Activated CD8-positive, alpha-beta memory T cell treated with anti-CD3 and anti-CD28 coated beads, Interleukin-2, amount 10 ng/mL, durations not matched to agents 7 days and 5 days (primary cell): ENCODE data around the gene FKBP2. TPM values are rescaled to one million over a fixed set of nuclear protein-coding genes. Genes with fewer than 3 reads are reported as not detected.

Experiments
- ATAC-seq: fragments of 150-1000 bp; cut with Tn5 transposase; one replicate; pipeline ENCODE4 v1.10.0; 2021; ENCODE audit warnings: moderate library complexity
- CTCF ChIA-PET: fragments of 350-600 bp; sonication (Branson Sonifier 250); formaldehyde crosslinking; loops from one replicate; lab custom pipeline; 2021; ENCODE audit warnings: antibody characterized with exemption; lab: Charles Lee
- DNase-seq: peaks from one replicate; pipeline ENCODE4 v3.0.0-alpha.2; 2020
- H3K27ac Mint-ChIP-seq: one replicate; pipeline ENCODE4 v1.8.0; 2021; ENCODE audit warnings: mild to moderate bottlenecking, mixed read lengths
- H3K27me3 Mint-ChIP-seq: one replicate; pipeline ENCODE4 v1.8.0; 2021; ENCODE audit warnings: mixed read lengths
- H3K36me3 Mint-ChIP-seq: one replicate; pipeline ENCODE4 v1.8.0; 2021; ENCODE audit warnings: mild to moderate bottlenecking, mixed read lengths
- H3K4me1 Mint-ChIP-seq: one replicate; pipeline ENCODE4 v1.8.0; 2021; ENCODE audit warnings: mixed read lengths
- H3K4me3 Mint-ChIP-seq: one replicate; pipeline ENCODE4 v1.8.0; 2021; ENCODE audit warnings: mild to moderate bottlenecking, moderate library complexity, mixed read lengths
- H3K9me3 Mint-ChIP-seq: one replicate; pipeline ENCODE4 v1.8.0; 2022; ENCODE audit warnings: low read depth, mixed read lengths
- total RNA-seq, 2 experiments: library from RNA; stranded (reverse); gene quantifications; one replicate each; pipeline ENCODE4 v1.2.3, GENCODE V29; 2021

Gene FKBP2
- total RNA-seq, 2 experiments from 2014 or later = 23.4 to 23.9 TPM

DNA sequence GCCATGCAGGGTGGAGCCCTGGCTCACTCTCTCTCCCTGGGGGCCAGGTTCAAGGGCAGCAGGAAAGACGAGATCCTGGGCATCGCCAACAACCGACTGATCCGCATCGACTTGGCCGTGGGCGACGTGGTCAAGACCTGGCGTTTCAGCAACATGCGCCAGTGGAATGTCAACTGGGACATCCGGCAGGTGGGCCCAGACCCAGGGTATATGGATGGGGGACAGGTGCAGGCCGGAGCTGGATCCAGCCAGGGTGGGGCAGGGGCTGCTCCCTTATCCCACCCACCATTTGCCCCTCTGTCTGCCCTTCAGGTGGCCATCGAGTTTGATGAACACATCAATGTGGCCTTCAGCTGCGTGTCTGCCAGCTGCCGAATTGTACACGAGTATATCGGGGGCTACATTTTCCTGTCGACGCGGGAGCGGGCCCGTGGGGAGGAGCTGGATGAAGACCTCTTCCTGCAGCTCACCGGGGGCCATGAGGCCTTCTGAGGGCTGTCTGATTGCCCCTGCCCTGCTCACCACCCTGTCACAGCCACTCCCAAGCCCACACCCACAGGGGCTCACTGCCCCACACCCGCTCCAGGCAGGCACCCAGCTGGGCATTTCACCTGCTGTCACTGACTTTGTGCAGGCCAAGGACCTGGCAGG is 17.8 kb upstream of the FKBP2 start:
- no peak for DNase-seq
- no peaks in the 10 kb centered on the region for H3K27me3 Mint-ChIP-seq
- H3K4me3 Mint-ChIP-seq = no peak overlapping the region
- no peak for ATAC-seq
- no peaks in the 10 kb centered on the region for H3K9me3 Mint-ChIP-seq
- H3K4me1 Mint-ChIP-seq = peaks cover 22% of the 10 kb centered on the region
- CTCF ChIA-PET = interaction anchor here (0.7 to 1.8 kb wide), 5 partner anchors 17 to 81 kb away, joined by 3 to 7 read pairs (median 3); partner anchors contain the start of genes CATSPERZ, FERMT3 and PLCB3
- peaks cover 12% of the 10 kb centered on the region for H3K36me3 Mint-ChIP-seq
- H3K27ac Mint-ChIP-seq = no peak overlapping the region

DNA sequence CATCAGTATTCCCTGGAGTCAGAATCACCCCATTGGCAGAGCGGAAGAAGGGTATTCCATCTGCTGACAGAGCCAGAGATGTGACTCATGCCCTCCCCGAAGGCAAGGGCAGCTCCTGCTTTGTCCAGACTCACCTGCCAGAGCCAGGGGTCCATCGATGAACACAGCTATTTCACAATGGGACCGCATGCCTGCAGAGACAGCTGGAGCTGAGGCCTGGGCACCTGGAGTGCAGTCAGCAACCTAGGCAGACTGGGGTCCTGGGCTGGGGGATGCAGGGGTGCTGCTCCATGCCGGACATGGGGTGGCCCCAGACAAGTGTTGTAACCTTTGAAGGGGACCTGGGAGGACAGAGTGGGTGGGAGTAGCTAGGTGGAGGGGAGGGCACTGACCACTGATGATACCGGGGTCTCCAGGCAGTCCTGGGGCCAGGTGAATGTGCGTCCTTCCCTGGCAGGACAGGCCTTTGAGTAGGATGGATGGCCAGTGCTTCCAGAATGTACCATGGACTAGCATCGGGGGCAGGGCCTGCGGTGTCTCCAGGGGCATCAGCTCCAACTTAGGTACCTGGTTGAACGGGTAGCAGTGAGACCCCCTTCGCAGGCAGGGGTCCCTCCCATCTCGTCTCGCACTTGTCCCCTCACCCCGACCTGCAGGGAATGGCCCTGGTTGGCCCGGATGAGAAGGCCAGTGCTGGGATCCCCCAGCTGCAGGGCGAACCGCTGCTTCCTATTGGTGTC is 16.6 kb upstream of the FKBP2 start:
- Mint-ChIP-seq H3K4me3 (peak overlapping the region; percentile 87), H3K27ac (peak overlapping the region; percentile 90), H3K27me3 (no peaks in the 10 kb centered on the region), H3K4me1 (peaks cover 29% of the 10 kb centered on the region), H3K36me3 (peaks cover 9% of the 10 kb centered on the region), H3K9me3 (no peaks in the 10 kb centered on the region)
- CTCF ChIA-PET = interaction anchor here (1.2 to 3.4 kb wide), 5 partner anchors 16 to 80 kb away, joined by 3 to 36 read pairs (median 7); partner anchors contain the start of genes FERMT3 and PLCB3
- DNase-seq = no peak
- ATAC-seq = no peak

DNA sequence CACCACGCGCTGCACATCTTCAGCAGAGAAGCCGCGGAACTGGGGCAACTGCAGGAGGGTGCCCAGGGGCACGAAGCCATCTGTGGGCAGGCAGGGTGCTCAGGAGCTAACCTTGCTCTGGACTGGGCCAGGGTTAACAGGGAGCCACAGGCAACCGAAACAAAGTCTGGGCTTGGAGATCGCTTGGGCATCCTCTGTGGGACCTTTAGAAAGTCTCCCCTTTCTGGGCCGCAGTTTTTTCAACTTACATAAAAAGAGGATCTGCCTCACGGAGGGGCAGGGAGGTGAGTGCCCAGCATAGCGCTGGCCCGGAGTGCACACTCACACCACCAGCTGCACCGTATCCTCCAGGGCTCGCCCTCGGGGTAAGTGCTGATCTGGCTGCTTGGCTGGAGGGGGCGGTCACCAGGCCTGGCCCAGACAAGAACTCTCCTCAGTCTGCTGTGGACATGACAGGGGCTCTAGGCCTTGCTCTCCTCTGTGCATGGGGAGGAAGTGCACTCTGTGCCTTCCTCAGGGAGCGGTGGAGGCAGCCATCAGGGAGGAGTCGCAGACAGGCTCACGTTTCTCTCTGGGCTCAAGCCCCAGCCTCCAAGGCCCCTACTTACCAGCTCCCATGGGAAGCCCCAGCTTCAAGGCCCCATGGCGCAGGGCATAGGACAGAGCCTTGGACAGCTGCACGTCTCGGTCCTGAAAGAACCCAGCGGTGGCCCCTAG is 15.8 kb upstream of the FKBP2 start:
- peaks cover 35% of the 10 kb centered on the region for H3K4me1 Mint-ChIP-seq
- DNase-seq (no peak), ATAC-seq (no peak)
- no peaks in the 10 kb centered on the region for H3K9me3 Mint-ChIP-seq
- H3K27ac Mint-ChIP-seq = peak overlapping the region; percentile 90
- peaks cover 8% of the 10 kb centered on the region for H3K36me3 Mint-ChIP-seq
- CTCF ChIA-PET = interaction anchor here (1.5 to 3.4 kb wide), 5 partner anchors 17 to 78 kb away, joined by 8 to 36 read pairs (median 16); partner anchors contain the start of genes ESRRA, FERMT3 and PPP1R14B
- peak overlapping the region; percentile 87 for H3K4me3 Mint-ChIP-seq
- no peaks in the 10 kb centered on the region for H3K27me3 Mint-ChIP-seq

DNA sequence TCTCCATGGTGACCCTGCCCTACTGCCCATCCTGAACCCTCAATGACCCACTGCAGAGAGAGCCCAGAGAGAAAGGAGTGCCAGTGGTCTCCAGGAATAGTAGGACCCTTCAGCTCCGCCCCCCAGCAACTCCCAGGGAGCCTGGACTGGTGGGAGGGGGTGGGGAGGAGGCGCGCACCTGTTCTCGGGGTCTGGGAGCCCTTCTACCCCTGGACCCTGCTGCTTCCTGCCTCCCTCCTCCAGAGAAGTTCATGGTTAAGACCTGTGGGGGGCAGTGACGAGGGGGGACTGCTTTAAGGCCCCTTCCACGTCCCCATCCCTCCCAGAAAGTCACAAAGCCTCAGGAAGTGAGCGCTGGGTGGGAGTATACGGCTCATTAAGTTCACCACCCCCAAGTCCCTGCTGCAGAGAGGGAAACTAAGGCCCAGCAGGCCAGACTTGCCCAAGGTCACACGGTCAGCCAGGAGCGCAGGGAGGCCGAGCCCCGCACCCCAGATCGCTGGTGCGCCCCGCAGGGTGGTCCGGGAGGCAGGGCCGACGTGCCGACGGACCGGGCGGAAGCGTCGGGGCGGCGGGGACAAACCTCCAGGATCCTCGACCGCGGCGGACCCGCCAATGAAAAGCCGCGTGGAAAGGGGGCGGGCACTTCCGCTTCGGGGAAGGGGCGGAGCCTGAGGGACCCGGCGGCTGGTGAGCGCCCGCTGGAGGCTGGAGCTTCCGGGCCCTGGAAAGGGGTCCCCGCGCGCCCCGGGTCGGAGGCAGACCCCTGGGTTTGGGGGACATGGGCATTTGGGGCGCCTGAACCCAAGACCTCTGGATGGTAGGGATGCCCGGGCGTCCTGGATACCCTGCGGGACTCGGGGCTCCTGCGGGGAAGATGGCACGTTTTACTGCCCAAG is 15.0 kb upstream of the FKBP2 start, which contains the start of the genes NUDT22 and TRPT1:
Gene NUDT22 (plus strand): TSS at position 667 of the 899 bp plus-strand sequence. CDS start 379 bp downstream, outside the sequence.
Gene TRPT1 (minus strand): TSS at position 579 of the 899 bp plus-strand sequence. CDS start 326 bp downstream, at position 253.
- peak; percentile 71 for ATAC-seq
- CTCF ChIA-PET = interaction anchor here (0.8 to 3.4 kb wide), 17 partner anchors 11 to 1440 kb away, joined by 3 to 36 read pairs (median 6); partner anchors contain the start of genes CCDC88B, ESRRA, FERMT3 and FKBP2
- H3K27ac Mint-ChIP-seq = peak within 1 kb of the TSS; percentile 90
- no peaks in the 10 kb centered on the region for H3K27me3 Mint-ChIP-seq
- peak within 1 kb of the TSS; percentile 87 for H3K4me3 Mint-ChIP-seq
- peak; percentile 96 for DNase-seq
- peaks cover 35% of the 10 kb centered on the region for H3K4me1 Mint-ChIP-seq
- peaks cover 6% of the 10 kb centered on the region for H3K36me3 Mint-ChIP-seq
- no peaks in the 10 kb centered on the region for H3K9me3 Mint-ChIP-seq

DNA sequence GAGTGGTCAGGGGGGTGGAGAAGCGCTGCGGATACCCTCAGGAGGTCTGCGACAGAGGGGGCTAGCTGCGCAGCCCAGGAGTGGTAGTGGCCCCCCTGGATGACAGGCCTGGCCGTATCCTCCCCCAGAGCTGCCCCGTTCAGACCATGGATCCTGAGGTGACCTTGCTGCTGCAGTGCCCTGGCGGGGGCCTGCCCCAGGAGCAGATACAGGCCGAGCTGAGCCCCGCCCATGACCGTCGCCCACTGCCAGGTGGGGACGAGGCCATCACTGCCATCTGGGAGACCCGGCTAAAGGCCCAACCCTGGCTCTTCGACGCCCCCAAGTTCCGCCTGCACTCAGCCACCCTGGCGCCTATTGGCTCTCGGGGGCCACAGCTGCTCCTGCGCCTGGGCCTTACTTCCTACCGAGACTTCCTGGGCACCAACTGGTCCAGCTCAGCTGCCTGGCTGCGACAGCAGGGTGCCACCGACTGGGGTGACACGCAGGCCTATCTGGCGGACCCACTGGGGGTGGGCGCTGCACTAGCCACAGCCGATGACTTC is 14.3 kb upstream of the FKBP2 start:
- Mint-ChIP-seq H3K9me3 (no peaks in the 10 kb centered on the region), H3K4me1 (peaks cover 40% of the 10 kb centered on the region)

DNA sequence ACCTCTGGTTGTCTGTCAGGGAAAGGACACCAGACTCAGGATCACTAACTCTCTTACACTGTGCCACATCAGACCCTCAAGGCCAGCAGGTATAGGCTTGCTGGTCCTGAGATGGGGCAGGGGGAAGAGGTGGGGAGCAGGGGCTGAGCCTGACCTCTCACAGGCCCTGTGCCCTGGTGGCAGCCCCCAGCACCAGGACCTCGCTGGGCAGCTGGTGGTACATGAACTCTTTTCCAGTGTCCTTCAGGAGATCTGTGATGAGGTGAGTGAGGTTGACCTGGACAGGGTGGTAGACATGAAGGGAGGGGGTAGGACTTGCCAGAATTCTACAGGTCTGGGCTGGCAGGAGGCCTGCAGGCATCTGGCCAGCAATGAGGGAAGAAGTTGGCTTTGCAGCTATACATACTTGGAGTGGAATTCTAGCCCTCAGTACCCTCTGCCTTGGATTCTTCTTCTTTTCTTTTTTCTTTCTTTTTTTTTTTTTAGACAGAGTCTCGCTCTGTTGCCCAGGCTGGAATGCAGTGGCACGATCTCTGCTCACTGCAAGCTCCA is 13.4 kb upstream of the FKBP2 start:
- Mint-ChIP-seq H3K4me3 (peak overlapping the region; percentile 87), H3K4me1 (peaks cover 46% of the 10 kb centered on the region), H3K27ac (peak overlapping the region; percentile 88), H3K9me3 (no peaks in the 10 kb centered on the region), H3K36me3 (peaks cover 1% of the 10 kb centered on the region), H3K27me3 (no peaks in the 10 kb centered on the region)
- CTCF ChIA-PET = interaction anchor here (1.1 to 3.4 kb wide), 10 partner anchors 9 to 90 kb away, joined by 3 to 36 read pairs (median 10); partner anchors contain the start of genes ESRRA, FERMT3, PLCB3 and PPP1R14B
- ATAC-seq (no peak), DNase-seq (no peak)

More for the DNA sequence above, 14.3 kb upstream of the FKBP2 start:
- peaks cover 3% of the 10 kb centered on the region for H3K36me3 Mint-ChIP-seq
- peak overlapping the region; percentile 87 for H3K4me3 Mint-ChIP-seq
- ATAC-seq (peak; percentile 48), DNase-seq (peak; percentile 85)
- no peaks in the 10 kb centered on the region for H3K27me3 Mint-ChIP-seq
- CTCF ChIA-PET = interaction anchor here (0.8 to 3.4 kb wide), 18 partner anchors 10 to 1440 kb away, joined by 3 to 36 read pairs (median 6); partner anchors contain the start of genes CCDC88B, ESRRA, FERMT3 and FKBP2
- H3K27ac Mint-ChIP-seq = peak overlapping the region; percentile 88

DNA sequence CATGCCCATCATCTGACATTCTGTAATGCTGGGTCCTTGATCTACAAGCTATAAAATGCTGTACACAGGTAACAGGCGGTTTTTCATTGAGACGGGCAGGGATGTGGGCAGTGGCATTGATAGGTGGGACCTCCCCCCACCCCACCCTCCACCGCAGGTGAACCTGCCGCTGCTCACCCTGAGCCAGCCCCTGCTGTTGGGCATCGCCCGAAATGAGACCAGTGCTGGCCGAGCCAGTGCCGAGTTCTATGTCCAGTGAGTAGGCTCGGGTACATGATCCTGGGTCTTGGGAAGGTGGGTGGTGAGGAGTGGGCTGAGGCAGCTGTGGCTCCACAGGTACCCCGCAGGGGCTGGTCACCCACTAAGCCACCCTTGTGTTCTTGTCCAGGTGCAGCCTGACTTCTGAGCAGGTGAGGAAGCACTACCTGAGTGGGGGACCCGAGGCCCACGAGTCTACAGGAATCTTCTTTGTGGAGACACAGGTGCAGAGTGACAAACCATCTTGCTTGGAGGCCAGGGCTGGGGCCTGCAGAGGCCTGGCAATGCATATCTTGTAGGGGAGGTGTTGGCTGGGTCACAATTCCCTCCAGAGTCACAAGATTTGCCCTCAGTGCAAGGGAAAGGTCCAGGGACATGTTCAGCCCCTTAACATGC is 11.7 kb upstream of the FKBP2 start:
- no peaks in the 10 kb centered on the region for H3K9me3 Mint-ChIP-seq
- H3K27ac Mint-ChIP-seq = peak overlapping the region; percentile 85
- peak overlapping the region; percentile 76 for H3K4me3 Mint-ChIP-seq
- no peak for ATAC-seq
- no peak for DNase-seq
- CTCF ChIA-PET = interaction anchor here (0.6 to 3.5 kb wide), 6 partner anchors 22 to 102 kb away, joined by 3 to 18 read pairs (median 4); partner anchors contain the start of genes FERMT3 and PLCB3
- peaks cover 1% of the 10 kb centered on the region for H3K36me3 Mint-ChIP-seq
- H3K4me1 Mint-ChIP-seq = peaks cover 49% of the 10 kb centered on the region
- no peaks in the 10 kb centered on the region for H3K27me3 Mint-ChIP-seq

DNA sequence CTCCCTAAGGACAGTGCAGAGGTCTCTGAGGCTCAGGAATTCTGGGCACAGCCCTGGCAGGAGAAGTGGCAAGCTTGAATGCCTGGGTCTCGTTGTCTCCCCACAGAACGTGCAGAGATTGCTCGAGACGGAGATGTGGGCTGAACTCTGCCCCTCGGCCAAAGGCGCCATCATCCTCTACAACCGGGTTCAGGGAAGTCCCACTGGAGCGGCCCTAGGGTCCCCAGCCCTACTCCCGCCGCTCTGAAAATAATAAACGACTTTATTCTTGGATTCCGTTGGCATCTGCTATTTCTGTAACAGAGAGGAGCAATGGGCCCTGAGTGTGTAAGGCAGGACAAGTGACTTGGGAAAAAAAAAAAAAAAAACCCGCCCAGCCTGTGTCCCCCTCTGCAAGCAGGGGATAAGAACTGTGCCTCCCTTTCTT is 11.1 kb upstream of the FKBP2 start:
- no peak for DNase-seq
- ATAC-seq = no peak
- Mint-ChIP-seq H3K27ac (peak overlapping the region; percentile 85), H3K36me3 (peaks cover 1% of the 10 kb centered on the region), H3K4me3 (peak overlapping the region; percentile 76), H3K4me1 (peaks cover 45% of the 10 kb centered on the region), H3K27me3 (no peaks in the 10 kb centered on the region), H3K9me3 (no peaks in the 10 kb centered on the region)
- CTCF ChIA-PET = interaction anchor here (1.0 to 3.5 kb wide), 4 partner anchors 23 to 102 kb away, joined by 3 to 18 read pairs (median 4); partner anchors contain the start of gene FERMT3

DNA sequence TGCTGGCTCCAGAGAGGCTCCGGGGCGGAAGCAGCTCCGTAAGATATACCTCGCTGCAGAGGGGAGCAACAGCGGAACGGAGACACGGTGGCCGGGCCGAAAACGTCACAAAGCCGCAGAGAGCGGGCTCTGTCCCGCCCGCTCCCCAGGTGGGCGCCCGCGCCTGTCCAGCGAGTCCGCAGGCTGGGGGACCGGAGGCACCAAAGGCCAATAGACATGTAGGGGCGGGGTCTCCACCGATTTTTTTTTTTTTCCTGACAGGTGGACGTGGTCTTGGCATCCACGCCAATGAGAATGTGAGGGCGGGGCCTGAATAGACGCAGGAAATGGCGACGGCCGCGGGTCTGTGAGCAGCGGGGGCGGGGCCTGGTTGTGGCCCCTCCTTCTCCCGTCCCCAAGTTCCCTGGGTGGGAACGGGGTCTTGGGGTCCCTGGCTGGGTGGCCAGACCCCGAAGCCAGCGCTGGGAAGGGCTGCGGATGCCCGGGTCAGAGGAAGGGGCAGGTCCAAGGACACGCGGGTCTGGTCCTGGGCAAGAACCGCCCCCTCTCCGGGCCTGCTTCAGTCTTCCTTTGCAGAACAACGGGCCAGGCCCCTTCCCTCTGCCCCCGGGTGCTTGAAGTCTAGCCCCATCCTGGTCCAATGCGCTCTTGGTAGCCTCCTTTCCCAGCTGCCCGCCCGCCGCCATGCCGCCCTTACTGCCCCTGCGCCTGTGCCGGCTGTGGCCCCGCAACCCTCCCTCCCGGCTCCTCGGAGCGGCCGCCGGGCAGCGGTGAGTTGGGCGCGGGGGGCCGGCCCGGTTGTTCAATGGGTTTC is 10.5 kb upstream of the FKBP2 start, which contains the start of gene DNAJC4:
Gene DNAJC4 (plus strand): TSS at position 378 of the 814 bp plus-strand sequence. CDS start 307 bp downstream, at position 685.
- Mint-ChIP-seq H3K36me3 (peaks cover 1% of the 10 kb centered on the region), H3K27me3 (no peaks in the 10 kb centered on the region), H3K4me3 (peak within 1 kb of the TSS; percentile 76), H3K9me3 (no peaks in the 10 kb centered on the region), H3K27ac (peak within 1 kb of the TSS; percentile 85), H3K4me1 (peaks cover 43% of the 10 kb centered on the region)
- CTCF ChIA-PET = interaction anchor here (1.0 to 3.5 kb wide), 5 partner anchors 15 to 101 kb away, joined by 3 to 18 read pairs (median 5); partner anchors contain the start of gene FERMT3
- ATAC-seq (peak; percentile 62), DNase-seq (peak; percentile 95)

DNA sequence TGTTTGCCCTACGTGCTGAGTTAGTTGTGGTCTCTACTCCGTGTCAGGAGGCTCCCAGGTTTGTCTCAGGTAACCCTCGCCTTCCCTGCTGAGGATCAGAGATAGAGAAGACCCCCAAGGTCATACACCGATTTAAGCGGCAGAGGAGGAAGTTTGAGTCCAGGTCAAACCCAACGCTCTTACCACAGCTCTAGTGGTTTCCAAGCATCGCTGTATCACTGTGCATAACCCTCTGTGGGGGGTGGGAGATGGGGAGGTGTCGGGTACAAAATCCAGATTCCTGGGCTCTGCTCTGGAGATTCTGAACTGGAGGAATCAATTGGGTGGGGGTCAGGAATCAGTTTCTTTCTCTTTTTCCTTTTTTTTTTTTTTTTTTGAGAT is 9.9 kb upstream of the FKBP2 start:
- Mint-ChIP-seq H3K4me1 (peaks cover 48% of the 10 kb centered on the region), H3K27ac (peak overlapping the region; percentile 85), H3K9me3 (no peaks in the 10 kb centered on the region), H3K4me3 (peak overlapping the region; percentile 76), H3K27me3 (no peaks in the 10 kb centered on the region), H3K36me3 (peaks cover 1% of the 10 kb centered on the region)
- no peak for DNase-seq
- no peak for ATAC-seq
- CTCF ChIA-PET = interaction anchor here (1.0 to 3.5 kb wide), 4 partner anchors 10 to 29 kb away, joined by 3 to 18 read pairs (median 4); partner anchors contain the start of genes FERMT3 and FKBP2
